Measurements from ENCODE around the gene KRTAP22-1.

The KRTAP22-1 gene

DNA sequence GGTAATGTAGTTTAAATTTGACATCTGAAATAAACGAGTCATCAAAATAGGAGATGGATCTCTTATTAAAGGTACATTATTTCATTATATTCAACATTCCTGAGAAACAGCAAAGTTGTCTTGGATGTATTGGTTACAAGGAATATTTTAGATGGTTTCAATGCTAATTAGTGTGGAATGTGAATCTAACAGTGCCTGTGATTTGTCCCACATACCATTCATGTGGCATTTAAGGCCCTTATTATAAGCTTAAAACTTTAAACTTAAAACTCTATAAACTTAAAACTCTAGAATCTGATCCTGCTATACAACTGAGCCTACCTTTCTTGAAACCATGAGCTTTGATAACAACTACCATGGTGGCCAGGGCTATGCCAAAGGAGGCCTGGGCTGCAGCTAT is at the start of gene KRTAP22-1:
Gene KRTAP22-1, plus strand, starts transcription at position 301 of the 400 bp plus-strand sequence.
- DNase-seq = no peak
- intact Hi-C loops (cut with DNase I) = no loop called here

DNA sequence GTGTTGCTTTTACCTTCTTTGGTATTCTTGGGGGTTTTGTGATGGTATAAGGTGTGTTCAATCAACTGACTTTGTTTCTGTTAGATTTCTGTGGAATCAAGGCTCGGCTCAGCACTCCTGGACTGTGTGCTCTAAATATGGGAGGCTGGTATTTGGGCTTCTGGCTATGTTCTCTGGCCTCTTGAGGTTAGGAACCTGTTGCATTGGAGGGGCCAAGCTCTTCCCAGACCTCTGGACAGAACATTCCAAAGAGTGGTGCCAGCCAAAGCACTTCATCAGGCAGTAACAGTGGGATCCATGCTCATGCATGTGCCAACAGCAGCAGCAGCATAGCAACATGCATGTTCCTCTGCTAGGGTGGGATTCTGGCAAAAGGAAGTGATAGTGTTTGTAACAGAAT is 48.1 kb upstream of the KRTAP22-1 start:
- no peak for DNase-seq
- intact Hi-C loops (cut with DNase I) = no loop called here

DNA sequence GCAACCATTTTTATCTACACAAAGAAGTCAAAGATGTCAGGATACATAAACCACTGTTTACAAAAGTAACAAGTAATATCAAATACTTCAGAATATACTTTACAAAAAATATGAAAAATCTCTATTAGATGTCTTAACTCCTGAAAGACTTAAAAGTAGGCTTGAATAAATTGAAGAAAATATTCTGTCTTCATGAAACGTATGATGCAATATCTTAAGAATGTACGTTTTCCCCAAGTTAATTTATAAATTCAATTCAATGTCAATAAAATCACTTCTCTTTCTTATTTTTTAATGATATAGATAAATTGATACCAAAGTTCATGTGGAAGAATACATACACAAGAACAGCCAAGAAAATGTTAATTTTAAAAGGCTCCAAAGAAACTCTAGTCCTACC is 45.8 kb upstream of the KRTAP22-1 start:
- intact Hi-C loops (cut with DNase I) = no loop called here
- DNase-seq = no peak

DNA sequence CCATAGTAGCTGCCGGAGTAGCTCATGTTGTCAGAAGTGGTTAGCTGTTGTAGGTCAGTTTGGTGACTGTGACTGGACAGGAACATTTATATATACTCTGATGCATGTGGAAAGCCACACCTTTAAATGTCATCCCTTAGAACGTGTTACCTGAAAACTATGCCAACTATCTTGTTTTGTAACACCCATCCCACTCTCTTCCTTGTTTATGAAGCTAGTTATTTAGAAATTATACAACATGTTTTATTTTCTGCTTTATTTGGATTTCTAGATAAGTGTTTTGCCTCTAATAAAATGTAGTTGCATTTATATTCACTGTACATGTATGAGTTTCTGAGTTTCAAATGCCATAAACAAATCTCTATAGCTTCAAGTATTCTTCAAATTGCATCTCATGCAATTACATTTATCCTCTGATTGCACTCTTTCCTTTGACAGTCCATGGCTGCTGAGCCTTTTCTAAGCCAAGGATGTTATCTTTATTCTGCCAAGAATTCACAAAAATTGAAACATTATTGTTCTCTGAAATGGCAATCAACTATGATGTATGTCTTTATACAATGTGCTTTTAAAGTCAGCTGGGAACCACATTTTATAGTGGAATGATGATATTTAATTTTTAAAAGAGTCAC is 39.5 kb upstream of the KRTAP22-1 start, which contains the start of gene KRTAP19-7:
Gene KRTAP19-7, minus strand, starts transcription at position 51 of the 632 bp plus-strand sequence. Its CDS starts 25 bp downstream, at position 26.
- intact Hi-C loops (cut with DNase I) = no loop called here
- no peak for DNase-seq

DNA sequence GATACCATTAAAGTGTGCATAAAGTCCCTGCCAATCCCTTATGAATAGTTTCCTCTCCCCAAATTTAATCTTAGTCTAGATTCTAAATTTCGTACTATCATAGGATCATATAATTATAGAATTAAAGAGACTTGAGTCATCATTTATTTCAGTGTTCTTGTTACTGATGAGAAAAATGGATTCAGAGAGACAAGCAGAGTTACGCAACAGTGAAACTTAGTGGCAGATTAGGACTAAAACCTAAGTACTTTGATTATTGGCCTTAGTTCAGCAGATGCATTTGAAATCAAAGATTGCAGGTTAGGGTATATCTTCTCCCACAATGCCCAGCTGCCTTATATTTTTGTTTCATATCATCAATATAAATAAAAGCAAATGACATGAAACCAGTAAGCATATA is 38.9 kb upstream of the KRTAP22-1 start:
- intact Hi-C loops (cut with DNase I) = no loop called here
- DNase-seq = peak in 1 of 42 donors; percentile 6

DNA sequence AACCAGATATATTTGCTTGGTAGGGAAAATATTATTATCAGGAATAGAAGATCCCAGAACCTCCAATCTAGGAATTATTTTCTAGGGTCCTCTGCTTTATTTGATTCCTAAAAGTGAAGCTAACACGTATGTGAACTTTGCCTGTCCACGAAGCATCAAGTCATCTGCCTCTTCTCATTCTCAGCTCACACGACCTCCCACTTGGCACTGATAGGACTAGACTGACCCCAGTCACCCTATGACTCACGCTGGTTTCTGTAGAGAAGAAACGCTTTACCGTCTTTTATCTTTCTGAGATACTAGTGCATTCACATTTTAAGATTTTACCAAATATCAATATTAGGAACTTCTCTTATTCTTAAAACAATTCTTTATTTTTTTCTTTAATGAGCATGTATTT is 37.8 kb upstream of the KRTAP22-1 start:
- intact Hi-C loops (cut with DNase I) = no loop called here
- DNase-seq = no peak

DNA sequence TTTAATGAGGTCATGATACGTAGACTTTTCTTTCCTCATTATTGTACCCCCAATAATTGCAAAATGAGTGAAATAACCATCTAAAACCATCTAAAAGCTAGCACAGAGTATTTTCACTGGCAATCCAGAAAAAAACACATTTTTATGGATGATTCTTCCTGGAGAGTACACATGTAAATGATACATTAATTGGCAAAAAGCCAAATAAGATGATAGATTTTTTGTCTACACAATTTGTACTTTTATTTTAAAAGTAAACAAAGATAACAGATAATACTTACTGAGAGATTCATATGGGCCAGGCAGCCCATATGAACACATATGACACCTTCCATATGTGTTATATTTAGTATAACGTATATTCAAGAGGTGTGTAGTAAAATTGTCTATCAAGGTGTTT is 37.3 kb upstream of the KRTAP22-1 start:
- DNase-seq = no peak
- intact Hi-C loops (cut with DNase I) = no loop called here

DNA sequence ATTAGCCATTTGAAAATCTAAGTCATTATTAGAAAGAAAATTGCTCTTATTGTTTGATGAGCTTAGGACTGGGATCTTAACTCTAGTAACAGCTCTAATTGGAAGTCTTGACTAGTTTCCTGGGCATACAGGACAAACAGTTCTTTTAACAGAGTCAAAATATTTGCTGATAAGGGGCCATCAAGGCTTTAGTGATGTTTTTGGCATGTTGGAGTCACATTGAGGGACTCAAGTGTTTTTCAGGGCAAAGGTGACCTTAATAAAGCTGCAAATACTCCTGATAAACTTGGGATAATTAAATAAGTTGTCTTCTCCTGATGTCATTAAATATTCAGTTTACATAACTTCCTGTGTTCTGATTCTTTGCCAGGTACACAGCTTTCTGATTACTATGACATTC is 33.3 kb upstream of the KRTAP22-1 start:
- intact Hi-C loops (cut with DNase I) = no loop called here
- DNase-seq = no peak

DNA sequence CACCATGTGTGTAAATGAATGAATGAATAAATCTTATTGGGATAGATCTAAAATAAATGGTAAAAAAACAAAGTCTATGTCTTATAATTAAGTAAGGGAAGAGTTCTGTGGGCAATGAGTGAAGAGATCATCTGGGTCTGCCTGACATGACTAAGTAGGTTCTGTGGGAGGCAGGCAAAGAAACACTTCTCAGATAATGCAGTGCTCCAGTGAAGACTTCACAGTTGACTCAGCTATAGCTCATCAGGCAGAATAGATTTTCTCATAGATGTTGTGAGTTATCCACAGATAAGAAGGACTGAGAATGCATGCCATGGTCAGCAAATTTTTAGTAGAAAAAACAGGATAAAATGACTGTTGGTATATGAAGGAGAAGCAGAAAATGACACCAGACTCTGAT is 23.1 kb upstream of the KRTAP22-1 start:
- intact Hi-C loops (cut with DNase I) = no loop called here
- peak in 12 of 42 donors; percentile 5 to 66 (median 22) for DNase-seq

DNA sequence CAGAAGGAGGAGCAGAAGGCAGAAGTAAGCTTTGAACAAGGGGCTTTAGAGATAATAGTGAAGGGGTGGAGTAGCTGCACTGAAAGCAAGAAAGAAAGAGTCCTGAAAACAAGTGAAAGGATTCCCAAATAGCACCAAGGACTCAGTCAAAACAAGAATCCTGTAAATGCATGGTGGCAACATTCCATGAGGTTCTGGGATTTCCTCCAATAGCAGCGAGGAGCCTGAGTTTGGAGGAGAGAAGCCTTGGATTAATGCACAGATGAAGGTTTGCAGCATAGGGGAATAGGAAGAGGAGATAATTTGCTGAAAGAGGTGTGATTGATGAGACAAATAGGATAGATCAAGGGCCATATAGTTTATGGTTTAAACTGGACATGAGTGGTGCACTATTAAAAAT is 21.5 kb upstream of the KRTAP22-1 start:
- intact Hi-C loops (cut with DNase I) = no loop called here
- DNase-seq = no peak

DNA sequence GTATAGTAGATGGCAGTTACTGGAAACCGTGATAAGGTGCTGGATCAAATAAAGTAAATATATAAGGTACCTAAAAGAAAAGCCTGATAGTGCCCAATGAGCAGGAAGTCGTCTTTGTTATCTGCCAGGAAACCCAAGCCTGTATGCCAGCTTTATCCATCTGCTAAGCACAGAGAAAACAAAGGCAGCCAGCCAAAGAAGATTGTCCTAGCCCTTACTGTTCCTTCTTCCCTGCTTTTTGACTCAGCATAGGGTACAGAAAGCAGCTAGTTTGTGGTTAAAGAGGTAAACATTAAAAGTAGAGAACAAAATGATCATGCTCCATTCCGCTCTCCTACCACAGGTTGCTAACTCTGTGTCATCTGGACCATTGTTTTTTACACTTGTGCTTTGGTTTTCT is 20.8 kb upstream of the KRTAP22-1 start:
- DNase-seq = no peak

DNA sequence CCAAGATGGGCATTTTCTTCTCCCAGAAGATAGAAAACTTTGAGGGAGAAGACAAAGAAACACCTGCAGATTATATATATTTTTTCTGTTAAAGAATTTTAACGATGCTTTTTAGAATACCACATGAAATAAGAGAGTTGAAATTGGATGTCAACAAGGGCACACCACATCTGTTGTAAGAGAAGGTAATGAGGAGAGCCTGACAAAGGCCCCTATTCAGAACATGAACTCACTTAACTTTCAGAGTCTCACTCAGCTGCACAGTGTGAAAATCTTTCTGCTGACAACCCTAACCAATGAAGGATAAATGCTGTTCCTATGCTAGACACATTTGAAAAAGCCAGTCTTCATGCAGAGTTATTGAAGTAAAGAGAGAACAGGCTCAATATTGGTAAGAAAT is 18.0 kb upstream of the KRTAP22-1 start:
- no peak for DNase-seq
- intact Hi-C loops (cut with DNase I) = no loop called here

More for the DNA sequence above, 20.8 kb upstream of the KRTAP22-1 start:
- intact Hi-C loops (cut with DNase I) = no loop called here

DNA sequence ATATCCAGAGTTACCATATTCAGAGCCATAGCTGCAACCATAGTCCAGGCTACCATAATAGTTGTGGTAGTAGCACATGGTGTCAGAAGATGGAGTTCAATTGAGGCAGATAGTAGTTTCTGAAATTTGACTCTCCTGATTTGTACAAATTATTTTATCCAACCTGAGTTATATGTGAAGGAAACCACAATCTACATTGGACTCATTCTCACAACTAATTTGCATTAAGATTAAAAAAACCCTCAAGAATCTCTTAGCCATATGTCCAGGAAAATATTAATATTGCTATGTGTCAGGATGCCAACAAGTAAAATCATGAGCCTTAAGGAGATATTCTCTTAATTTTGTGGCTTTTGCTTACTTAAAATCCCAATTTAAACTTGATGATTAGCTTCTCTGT is 10.6 kb upstream of the KRTAP22-1 start, which contains the start of gene KRTAP22-2:
Gene KRTAP22-2, minus strand, starts transcription at position 101 of the 400 bp plus-strand sequence.
- intact Hi-C loops (cut with DNase I) = no loop called here
- no peak for DNase-seq

DNA sequence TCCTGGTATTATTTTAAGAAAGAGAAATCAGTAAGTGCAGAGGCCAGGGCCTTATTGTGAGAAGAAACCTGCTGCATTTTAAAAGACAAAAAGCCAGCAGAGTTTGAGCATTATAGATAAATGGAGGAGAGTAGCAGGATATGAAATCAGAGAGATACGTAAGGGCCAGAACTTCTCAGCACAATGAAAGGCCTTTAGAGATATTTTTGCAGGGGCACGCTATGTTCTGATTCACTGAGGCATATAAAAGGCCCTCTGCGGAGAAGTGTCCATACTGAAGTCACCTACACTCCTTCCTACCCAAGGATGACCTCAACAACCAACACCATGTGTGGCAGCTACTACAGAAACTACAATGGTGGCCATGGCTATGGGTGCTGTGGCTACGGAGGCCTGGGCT is 8.7 kb upstream of the KRTAP22-1 start, which contains the start of gene KRTAP6-3:
Gene KRTAP6-3, plus strand, starts transcription at position 301 of the 400 bp plus-strand sequence. Its CDS starts 6 bp downstream, at position 307.
- DNase-seq = no peak
- intact Hi-C loops (cut with DNase I) = no loop called here

DNA sequence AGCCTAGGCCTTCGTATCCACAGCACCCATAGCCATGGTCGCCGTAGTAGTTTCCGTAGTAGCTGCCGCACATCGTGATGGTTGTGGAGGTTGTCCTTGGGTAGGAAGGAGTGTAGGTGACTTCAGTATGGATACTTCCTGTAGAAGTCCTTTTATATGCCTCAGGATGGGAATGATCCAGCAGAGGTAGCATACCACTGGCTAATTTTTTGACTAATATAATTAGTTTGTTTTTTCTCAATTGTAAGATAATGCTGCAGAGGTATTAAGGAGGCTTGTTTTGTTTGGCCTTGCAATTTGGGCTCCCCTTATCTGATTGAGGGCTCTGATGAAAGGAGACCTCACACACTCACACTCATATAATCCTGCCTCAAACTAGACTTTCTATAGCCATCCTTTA is 2.1 kb upstream of the KRTAP22-1 start, which contains the start of gene KRTAP6-2:
Gene KRTAP6-2, minus strand, starts transcription at position 101 of the 400 bp plus-strand sequence. Its CDS starts 28 bp downstream, at position 73.
- no peak for DNase-seq
- intact Hi-C loops (cut with DNase I) = no loop called here

DNA sequence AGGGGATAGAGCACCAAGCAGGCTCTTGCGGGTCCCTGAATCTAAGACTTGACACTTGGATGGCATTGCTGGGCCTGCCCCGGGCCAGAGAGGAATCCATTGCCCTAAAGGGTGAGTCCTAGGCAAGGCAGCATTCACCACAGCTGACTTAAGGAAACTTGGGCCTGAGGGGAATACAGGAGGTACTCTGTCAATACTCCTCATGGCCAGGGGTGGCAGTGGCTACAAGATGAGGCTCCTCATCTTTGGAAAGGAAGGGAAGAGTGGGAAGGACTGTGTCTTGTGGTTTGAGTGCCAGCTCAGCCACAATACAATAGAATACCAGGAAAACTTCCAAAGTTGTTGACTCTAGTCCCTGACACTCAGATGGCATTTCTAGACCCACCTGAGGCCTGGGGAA is 5.1 kb downstream of the KRTAP22-1 start:
- no peak for DNase-seq
- intact Hi-C loops (cut with DNase I) = no loop called here

DNA sequence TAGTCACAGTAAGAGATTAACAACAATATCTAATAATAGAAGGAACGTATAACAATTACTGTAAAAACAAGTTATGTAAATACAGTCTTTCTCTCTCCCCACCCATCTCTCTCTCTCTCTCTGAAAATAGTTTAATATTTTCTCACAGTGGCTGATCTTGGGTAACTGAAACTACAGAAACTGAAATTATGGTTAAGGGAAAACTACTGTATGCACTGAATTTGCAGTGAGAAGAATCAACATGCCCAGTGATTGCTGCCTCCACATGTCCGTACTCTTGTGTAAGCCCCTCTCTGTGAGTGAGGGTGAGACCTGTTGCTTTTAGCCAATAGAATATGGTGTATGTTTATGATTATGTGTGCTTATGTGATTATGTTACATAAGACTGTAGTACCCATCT is 11.2 kb downstream of the KRTAP22-1 start:
- DNase-seq = no peak
- intact Hi-C loops (cut with DNase I) = no loop called here

DNA sequence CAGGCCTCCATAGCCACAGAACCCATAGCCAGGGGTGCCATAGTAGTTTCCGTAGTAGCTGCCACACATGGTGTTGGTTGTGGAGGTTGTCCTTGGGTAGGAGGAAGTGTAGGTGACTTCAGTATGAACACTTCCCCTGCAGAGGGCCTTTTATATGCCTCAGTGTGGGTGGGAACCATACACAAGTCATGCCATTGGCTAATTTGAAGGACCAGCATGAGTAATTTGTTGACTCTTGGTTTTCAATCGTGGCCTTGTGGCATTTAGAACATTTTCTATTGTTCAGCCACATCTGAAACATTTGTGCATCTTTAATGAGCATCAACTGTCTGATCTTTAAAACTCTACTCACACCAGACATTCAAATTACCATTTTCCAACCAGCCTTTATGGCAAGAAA is 12.9 kb downstream of the KRTAP22-1 start, which contains the start of gene KRTAP6-1:
Gene KRTAP6-1, minus strand, starts transcription at position 95 of the 400 bp plus-strand sequence. Its CDS starts 26 bp downstream, at position 69.
- intact Hi-C loops (cut with DNase I) = no loop called here
- DNase-seq = no peak

DNA sequence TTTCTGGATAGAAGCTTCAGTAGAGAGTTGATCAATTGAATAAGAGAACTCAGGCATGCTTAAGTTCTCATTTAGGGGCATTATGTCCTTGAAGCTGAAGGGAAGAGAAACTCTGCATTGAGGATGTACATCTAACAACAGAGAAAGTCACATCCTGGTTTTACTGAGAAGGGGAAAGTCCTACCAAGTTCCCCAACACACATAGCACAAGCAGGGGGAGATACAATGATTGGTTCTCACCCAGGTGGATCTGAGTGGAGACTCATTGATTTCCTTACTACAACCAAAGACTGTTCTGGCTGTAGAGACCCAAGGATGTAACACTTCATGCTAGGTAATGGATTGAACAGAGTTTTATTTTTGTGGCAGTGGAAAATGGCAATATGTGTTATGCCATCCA is 14.3 kb downstream of the KRTAP22-1 start:
- DNase-seq = no peak
- intact Hi-C loops (cut with DNase I) = no loop called here

DNA sequence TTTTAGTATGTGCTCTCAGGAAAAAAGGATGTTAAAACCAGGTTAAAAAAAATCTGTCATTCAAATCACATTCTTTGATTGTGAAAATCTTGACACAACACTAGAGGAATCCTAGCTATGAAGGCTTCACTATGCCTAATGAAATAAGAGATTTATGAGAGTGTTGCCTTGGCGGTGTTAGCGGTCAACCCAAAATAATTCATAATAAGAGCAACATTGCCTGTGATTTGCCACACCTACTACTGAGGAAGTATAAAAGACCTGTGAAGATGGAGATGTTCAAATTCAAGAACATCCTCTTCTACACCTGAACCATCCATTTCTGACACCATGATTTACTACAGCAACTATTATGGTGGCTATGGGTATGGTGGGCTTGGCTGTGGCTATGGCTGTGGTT is 15.2 kb downstream of the KRTAP22-1 start, which contains the start of gene KRTAP20-1:
Gene KRTAP20-1, plus strand, starts transcription at position 301 of the 400 bp plus-strand sequence. Its CDS starts 30 bp downstream, at position 331.
- intact Hi-C loops (cut with DNase I) = no loop called here

DNA sequence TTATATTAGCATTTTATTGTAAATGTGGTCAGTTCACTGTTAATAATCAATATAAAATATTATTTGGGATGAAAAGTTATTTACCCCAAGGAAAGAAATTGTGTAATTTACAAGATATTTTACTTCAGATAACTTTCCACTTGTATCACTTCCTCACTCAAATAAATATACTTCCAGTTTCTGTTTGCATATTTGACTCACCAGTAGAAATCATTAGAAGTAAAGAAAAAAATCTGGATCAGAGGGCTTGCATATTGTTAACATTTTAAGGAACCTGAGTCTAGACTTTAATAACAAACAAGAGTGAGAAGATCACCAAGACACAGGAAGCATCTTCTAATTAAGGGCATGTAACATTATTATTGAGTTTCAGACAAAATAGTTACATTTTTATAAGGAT is 19.2 kb downstream of the KRTAP22-1 start:
- no peak for DNase-seq
- intact Hi-C loops (cut with DNase I) = no loop called here

More for the DNA sequence above, 15.2 kb downstream of the KRTAP22-1 start, which contains the start of gene KRTAP20-1:
- DNase-seq = no peak

All from head of caudate nucleus (tissue), 42 donors.